Vagina (tissue), 2 donors: Measurements from ENCODE around the gene KIF5A. TPM values are rescaled to one million over a fixed set of nuclear protein-coding genes. Genes with fewer than 3 reads are reported as not detected.

ENCODE experiments used
- DNase-seq, 2 donors: peaks; one replicate each; pipeline ENCODE4 v3.0.0-alpha.2; 2017; ENCODE audit errors: extremely low spot score in 2 of 2
- H3K27ac ChIP-seq: fragments of 200-600 bp; sonication (generic); one replicate; pipeline ENCODE4 v1.5.1; 2019
- H3K27me3 ChIP-seq: fragments of 200-600 bp; sonication (generic); one replicate; pipeline ENCODE4 v1.5.1; 2019
- H3K36me3 ChIP-seq, 2 donors: fragments of 200-600 bp; sonication (generic); one replicate each; pipeline ENCODE4 v1.5.1; 2017 to 2019
- H3K4me1 ChIP-seq: fragments of 200-600 bp; sonication (generic); one replicate; pipeline ENCODE4 v1.5.1; 2019
- H3K4me3 ChIP-seq, 2 donors: fragments of 200-600 bp; sonication (generic); 1 replicate in 1 of 2; 2 replicates in 1 of 2; pipeline ENCODE4 v1.5.1; 2016 to 2019
- H3K9me3 ChIP-seq: fragments of 200-600 bp; sonication (generic); one replicate; pipeline ENCODE4 v1.5.1; 2019
- POLR2A ChIP-seq, 2 donors: fragments of 450-650 bp; IDR thresholded peaks; one replicate each; pipeline ENCODE4 v1.6.1; 2017; ENCODE audit warnings: antibody characterized with exemption in 2 of 2, mild to moderate bottlenecking in 2 of 2, moderate library complexity in 2 of 2
- POLR2AphosphoS5 ChIP-seq, 2 donors: sonication (generic); formaldehyde crosslinking; IDR thresholded peaks; one replicate each; pipeline ENCODE4 v1.9.0; 2017; ENCODE audit warnings: antibody characterized with exemption in 2 of 2, mild to moderate bottlenecking in 2 of 2, low read depth in 1 of 2; ENCODE audit not compliant: insufficient read depth in 1 of 2
- intact Hi-C: fragments of 100-400 bp; cut with DNase I; formaldehyde crosslinking; loops from one replicate; pipeline ENCODE4 v1.15.1; 2023
- total RNA-seq: library from RNA; depleted of rRNA; stranded (reverse); fragments of >200 nt; gene quantifications from one replicate; pipeline ENCODE4 v1.2.3, GENCODE V29; 2016
- TF ChIP-seq, protein P1 (sequence below), 3 experiments: fragments of 450-650 bp in 2 of 3; fragments of 200-600 bp in 1 of 3; sonication (generic) in 1 of 3; IDR thresholded peaks; one replicate each; pipeline ENCODE4 v1.5.1; 2017 to 2019; ENCODE audit warnings: antibody characterized with exemption in 3 of 3, mild to moderate bottlenecking in 2 of 3, moderate library complexity in 2 of 3

Gene KIF5A
- total RNA-seq, 1 donor from 2014 or later, result 4.4 TPM

- Histone ChIP-seq H3K27ac (peak overlapping the region; percentile 99), H3K36me3 (peaks cover 0 to 60% of the 10 kb centered on the region in 2 donors), H3K4me3 (no peak overlapping the region), H3K4me1 (peaks cover 55% of the 10 kb centered on the region), H3K27me3 (no peaks in the 10 kb centered on the region), H3K9me3 (no peaks in the 10 kb centered on the region)
- DNase-seq, result no peak
- intact Hi-C loops, result no loop called here
- TF ChIP-seq, protein P1, sequence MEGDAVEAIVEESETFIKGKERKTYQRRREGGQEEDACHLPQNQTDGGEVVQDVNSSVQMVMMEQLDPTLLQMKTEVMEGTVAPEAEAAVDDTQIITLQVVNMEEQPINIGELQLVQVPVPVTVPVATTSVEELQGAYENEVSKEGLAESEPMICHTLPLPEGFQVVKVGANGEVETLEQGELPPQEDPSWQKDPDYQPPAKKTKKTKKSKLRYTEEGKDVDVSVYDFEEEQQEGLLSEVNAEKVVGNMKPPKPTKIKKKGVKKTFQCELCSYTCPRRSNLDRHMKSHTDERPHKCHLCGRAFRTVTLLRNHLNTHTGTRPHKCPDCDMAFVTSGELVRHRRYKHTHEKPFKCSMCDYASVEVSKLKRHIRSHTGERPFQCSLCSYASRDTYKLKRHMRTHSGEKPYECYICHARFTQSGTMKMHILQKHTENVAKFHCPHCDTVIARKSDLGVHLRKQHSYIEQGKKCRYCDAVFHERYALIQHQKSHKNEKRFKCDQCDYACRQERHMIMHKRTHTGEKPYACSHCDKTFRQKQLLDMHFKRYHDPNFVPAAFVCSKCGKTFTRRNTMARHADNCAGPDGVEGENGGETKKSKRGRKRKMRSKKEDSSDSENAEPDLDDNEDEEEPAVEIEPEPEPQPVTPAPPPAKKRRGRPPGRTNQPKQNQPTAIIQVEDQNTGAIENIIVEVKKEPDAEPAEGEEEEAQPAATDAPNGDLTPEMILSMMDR (IDR thresholded peaks at IDR 0.05), result no peak
- TF ChIP-seq POLR2AphosphoS5 (IDR thresholded peaks at IDR 0.05; ENCODE audit: insufficient read depth in 1 of 2, low read depth in 1 of 2) (no peak), POLR2A (IDR thresholded peaks at IDR 0.05) (no peak)
Measured at GRCh38 chr12:57525615-57526383, 24.0 kb upstream of the KIF5A start.

DNA sequence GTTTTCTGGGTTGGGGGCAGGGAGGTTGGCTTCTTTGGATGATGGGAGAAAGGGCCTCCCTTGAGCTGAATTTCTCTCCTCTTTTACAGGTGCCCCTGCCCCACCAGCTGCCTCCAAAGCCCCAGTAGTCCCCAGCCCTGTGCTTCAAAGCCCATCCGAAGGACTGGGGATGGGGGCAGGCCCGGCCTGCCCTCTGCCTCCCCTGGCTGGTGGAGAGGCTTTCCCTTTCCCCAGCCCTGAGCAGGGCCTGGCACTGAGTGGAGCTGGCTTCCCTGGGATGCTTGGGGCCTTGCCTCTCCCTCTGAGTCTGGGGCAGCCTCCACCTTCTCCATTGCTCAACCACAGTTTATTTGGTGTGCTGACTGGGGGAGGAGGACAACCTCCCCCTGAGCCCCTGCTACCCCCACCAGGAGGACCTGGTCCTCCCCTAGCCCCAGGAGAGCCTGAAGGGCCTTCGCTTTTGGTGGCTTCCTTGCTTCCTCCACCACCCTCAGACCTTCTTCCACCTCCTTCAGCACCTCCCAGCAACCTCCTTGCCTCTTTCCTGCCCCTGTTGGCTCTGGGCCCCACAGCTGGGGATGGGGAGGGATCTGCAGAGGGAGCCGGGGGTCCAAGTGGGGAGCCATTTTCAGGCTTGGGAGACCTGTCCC, 23.2 kb upstream of the KIF5A start:
- Histone ChIP-seq H3K4me1 (peaks cover 47% of the 10 kb centered on the region), H3K36me3 (peaks cover 3 to 67% of the 10 kb centered on the region in 2 donors), H3K9me3 (no peaks in the 10 kb centered on the region), H3K4me3 (no peak overlapping the region), H3K27me3 (no peaks in the 10 kb centered on the region), H3K27ac (no peak overlapping the region)
- TF ChIP-seq, protein P1 (IDR thresholded peaks at IDR 0.05), result no peak
- TF ChIP-seq POLR2A (IDR thresholded peaks at IDR 0.05) (no peak), POLR2AphosphoS5 (IDR thresholded peaks at IDR 0.05; ENCODE audit: insufficient read depth in 1 of 2, low read depth in 1 of 2) (no peak)
- intact Hi-C loops, result no loop called here
- DNase-seq, result no peak

DNA sequence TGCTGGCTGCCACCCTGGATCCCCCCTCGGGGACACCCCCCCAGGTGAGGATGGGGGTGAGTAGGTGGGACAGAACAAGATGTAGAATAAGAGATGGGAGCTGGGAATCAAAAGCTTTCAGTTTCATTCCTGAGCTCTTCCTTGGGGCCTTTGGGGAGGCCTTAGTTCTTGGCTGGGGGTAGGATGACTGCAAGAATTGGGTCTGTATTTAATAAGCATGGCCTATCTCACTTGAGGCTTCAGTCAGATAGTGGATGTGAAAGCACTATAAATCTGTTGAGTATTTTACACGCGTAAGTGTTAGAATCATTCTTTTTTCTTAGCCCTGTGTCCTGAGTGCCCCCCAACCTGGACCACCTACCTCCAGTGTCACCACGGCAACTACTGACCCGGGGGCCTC, 22.7 kb upstream of the KIF5A start:
- intact Hi-C loops, result no loop called here
- DNase-seq, result no peak
- no peak overlapping the region for H3K27ac ChIP-seq
- H3K27me3 ChIP-seq, result no peaks in the 10 kb centered on the region
- TF ChIP-seq POLR2AphosphoS5 (IDR thresholded peaks at IDR 0.05; ENCODE audit: insufficient read depth in 1 of 2, low read depth in 1 of 2), result no peak
- no peak for TF ChIP-seq POLR2A (IDR thresholded peaks at IDR 0.05)
- TF ChIP-seq, protein P1 (IDR thresholded peaks at IDR 0.05), result no peak
- no peaks in the 10 kb centered on the region for H3K9me3 ChIP-seq
- no peak overlapping the region for H3K4me3 ChIP-seq
- peaks cover 41% of the 10 kb centered on the region for H3K4me1 ChIP-seq
- H3K36me3 ChIP-seq, result peaks cover 3 to 73% of the 10 kb centered on the region in 2 donors

DNA sequence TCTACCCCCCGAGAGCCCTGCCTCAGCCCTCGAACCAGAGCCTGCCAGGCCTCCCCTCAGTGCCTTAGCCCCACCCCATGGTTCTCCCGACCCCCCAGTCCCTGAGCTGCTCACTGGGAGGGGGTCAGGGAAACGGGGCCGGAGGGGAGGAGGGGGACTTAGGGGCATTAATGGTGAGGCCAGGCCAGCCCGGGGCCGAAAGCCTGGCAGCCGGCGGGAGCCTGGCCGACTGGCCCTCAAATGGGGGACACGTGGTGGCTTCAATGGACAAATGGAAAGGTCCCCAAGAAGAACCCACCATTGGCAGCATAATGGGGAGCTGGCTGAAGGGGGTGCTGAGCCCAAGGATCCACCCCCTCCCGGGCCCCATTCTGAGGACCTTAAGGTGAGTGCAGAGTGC, 21.7 kb upstream of the KIF5A start:
- Histone ChIP-seq H3K36me3 (peaks cover 3 to 83% of the 10 kb centered on the region in 2 donors), H3K9me3 (no peaks in the 10 kb centered on the region), H3K27me3 (no peaks in the 10 kb centered on the region), H3K4me1 (peaks cover 39% of the 10 kb centered on the region), H3K27ac (no peak overlapping the region), H3K4me3 (no peak overlapping the region)
- intact Hi-C loops, result no loop called here
- TF ChIP-seq POLR2A (IDR thresholded peaks at IDR 0.05), result no peak
- no peak for TF ChIP-seq POLR2AphosphoS5 (IDR thresholded peaks at IDR 0.05; ENCODE audit: insufficient read depth in 1 of 2, low read depth in 1 of 2)
- TF ChIP-seq, protein P1 (IDR thresholded peaks at IDR 0.05), result no peak
- DNase-seq, result no peak
